ENCODE measurements around the gene LGMN. TPM values are rescaled to one million over a fixed set of nuclear protein-coding genes. Genes with fewer than 3 reads are reported as not detected.

LGMN gene
- total RNA-seq, 4 donors from 2014 or later = 96.7 to 243 (median 130) TPM

- TF ChIP-seq CTCF (IDR thresholded peaks at IDR 0.05; ENCODE audit: low read depth) = no peak
Observed at GRCh38 chr14:92787554-92787953, 39.1 kb upstream of the LGMN start.

- no peak for TF ChIP-seq CTCF (IDR thresholded peaks at IDR 0.05; ENCODE audit: low read depth)
Observed at GRCh38 chr14:92786427-92786756, 38.0 kb upstream of the LGMN start.

GRCh38 chr14:92785667-92786426 lies 37.4 kb upstream of the LGMN start:
- no peak for TF ChIP-seq CTCF (IDR thresholded peaks at IDR 0.05; ENCODE audit: low read depth)

- TF ChIP-seq CTCF (IDR thresholded peaks at IDR 0.05; ENCODE audit: low read depth) = no peak
Observed at GRCh38 chr14:92783813-92784431, 35.5 kb upstream of the LGMN start.

GRCh38 chr14:92781350-92781749 lies 32.9 kb upstream of the LGMN start:
- TF ChIP-seq CTCF (IDR thresholded peaks at IDR 0.05; ENCODE audit: low read depth) = no peak

GRCh38 chr14:92780444-92781232 lies 32.2 kb upstream of the LGMN start:
- no peak for TF ChIP-seq CTCF (IDR thresholded peaks at IDR 0.05; ENCODE audit: low read depth)

GRCh38 chr14:92774572-92774971 lies 26.1 kb upstream of the LGMN start:
- no peak for TF ChIP-seq CTCF (IDR thresholded peaks at IDR 0.05; ENCODE audit: low read depth)
